Measurements from ENCODE around the gene TMEM254.

DNA sequence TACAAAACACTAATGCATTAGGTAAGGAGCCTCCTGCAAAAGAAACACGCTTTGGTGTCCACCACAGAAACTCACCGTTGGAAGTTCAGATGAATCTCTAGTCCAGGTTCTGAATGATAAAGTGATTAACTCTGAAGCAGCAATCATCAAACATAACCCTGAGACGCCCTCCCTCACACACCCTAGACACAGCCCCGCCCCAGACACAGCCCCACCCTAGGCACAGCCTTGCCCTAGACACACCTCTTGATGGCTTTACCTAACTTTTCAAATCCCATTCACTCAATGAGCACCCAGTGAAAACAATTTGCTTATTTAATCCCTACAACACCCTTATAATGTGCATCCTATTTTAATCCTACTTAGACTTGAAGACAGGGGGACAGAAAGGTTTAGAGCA, 21.3 kb upstream of the TMEM254 start:
- TF ChIP-seq, protein P1, sequence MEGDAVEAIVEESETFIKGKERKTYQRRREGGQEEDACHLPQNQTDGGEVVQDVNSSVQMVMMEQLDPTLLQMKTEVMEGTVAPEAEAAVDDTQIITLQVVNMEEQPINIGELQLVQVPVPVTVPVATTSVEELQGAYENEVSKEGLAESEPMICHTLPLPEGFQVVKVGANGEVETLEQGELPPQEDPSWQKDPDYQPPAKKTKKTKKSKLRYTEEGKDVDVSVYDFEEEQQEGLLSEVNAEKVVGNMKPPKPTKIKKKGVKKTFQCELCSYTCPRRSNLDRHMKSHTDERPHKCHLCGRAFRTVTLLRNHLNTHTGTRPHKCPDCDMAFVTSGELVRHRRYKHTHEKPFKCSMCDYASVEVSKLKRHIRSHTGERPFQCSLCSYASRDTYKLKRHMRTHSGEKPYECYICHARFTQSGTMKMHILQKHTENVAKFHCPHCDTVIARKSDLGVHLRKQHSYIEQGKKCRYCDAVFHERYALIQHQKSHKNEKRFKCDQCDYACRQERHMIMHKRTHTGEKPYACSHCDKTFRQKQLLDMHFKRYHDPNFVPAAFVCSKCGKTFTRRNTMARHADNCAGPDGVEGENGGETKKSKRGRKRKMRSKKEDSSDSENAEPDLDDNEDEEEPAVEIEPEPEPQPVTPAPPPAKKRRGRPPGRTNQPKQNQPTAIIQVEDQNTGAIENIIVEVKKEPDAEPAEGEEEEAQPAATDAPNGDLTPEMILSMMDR (IDR thresholded peaks at IDR 0.05), result no peak
- TF ChIP-seq POLR2A (IDR thresholded peaks at IDR 0.05), result no peak

Measured in body of pancreas (tissue), 4 donors.